RWPE2 (cell line): ENCODE data around the gene SERTAD2.

Experiments used
- ATAC-seq: fragments of 200-7000 bp; cut with Tn5 transposase; 3 replicates; pipeline ENCODE4 v1.9.1; 2021; ENCODE audit warnings: low read depth
- DNase-seq: peaks from one replicate; pipeline ENCODE4 v3.0.0-alpha.2; 2020; ENCODE audit warnings: low spot score
- H3K27ac ChIP-seq: fragments of 450-650 bp; 2 replicates; pipeline ENCODE4 v1.5.1; 2017; ENCODE audit warnings: mild to moderate bottlenecking; ENCODE audit not compliant: poor library complexity, severe bottlenecking
- H3K27me3 ChIP-seq: fragments of 250-450 bp; sonication (Bioruptor Pico); 2 replicates; pipeline ENCODE4 v1.5.1; 2021; ENCODE audit warnings: mild to moderate bottlenecking, moderate library complexity; ENCODE audit not compliant: insufficient read depth, poor library complexity, severe bottlenecking
- H3K36me3 ChIP-seq: fragments of 250-450 bp; sonication (Bioruptor Pico); 2 replicates; pipeline ENCODE4 v1.5.1; 2020; ENCODE audit warnings: low read depth, mild to moderate bottlenecking, moderate library complexity
- H3K4me1 ChIP-seq: fragments of 250-450 bp; sonication (Bioruptor Pico); 2 replicates; pipeline ENCODE4 v1.5.1; 2021; ENCODE audit warnings: mild to moderate bottlenecking, moderate library complexity; ENCODE audit not compliant: insufficient read depth, poor library complexity, severe bottlenecking
- H3K4me3 ChIP-seq: fragments of 250-450 bp; sonication (Bioruptor Pico); 2 replicates; pipeline ENCODE4 v1.5.1; 2021; ENCODE audit warnings: mild to moderate bottlenecking, moderate library complexity; ENCODE audit not compliant: severe bottlenecking
- H3K9me3 ChIP-seq: fragments of 250-450 bp; sonication (Bioruptor Pico); 2 replicates; pipeline ENCODE4 v1.5.1; 2021; ENCODE audit warnings: mild to moderate bottlenecking, moderate library complexity; ENCODE audit not compliant: severe bottlenecking
- TF ChIP-seq, protein P1 (sequence below): fragments of 450-650 bp; IDR thresholded peaks from one replicate; pipeline ENCODE4 v1.5.1; 2017; ENCODE audit warnings: mild to moderate bottlenecking, moderate library complexity; ENCODE audit not compliant: poor library complexity, severe bottlenecking

Gene SERTAD2

DNA sequence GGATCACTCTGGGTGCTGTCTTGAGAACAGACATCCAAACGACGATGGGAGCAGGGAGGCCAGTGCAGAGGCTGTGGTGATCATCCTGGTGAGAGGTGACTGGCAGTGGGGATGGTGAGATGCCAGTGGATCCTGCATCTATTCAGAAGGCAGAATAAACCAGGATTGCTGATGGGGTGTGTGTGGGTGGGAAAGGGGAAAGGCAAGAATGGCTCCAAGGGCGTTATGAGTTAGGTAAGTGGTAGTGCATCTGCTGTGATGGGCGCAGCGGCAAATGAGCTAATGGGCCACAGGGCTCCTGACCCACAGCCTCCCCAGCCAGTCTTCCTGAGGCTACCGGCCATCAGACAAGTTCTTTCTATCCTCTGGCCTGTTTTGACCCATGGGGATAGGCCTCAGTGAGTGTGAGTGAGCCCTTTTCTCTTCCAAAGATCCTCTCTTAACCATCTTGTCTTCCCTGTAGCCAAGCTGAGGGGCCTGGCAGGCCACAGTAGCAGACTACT is 29.6 kb downstream of the SERTAD2 start:
- TF ChIP-seq, protein P1, sequence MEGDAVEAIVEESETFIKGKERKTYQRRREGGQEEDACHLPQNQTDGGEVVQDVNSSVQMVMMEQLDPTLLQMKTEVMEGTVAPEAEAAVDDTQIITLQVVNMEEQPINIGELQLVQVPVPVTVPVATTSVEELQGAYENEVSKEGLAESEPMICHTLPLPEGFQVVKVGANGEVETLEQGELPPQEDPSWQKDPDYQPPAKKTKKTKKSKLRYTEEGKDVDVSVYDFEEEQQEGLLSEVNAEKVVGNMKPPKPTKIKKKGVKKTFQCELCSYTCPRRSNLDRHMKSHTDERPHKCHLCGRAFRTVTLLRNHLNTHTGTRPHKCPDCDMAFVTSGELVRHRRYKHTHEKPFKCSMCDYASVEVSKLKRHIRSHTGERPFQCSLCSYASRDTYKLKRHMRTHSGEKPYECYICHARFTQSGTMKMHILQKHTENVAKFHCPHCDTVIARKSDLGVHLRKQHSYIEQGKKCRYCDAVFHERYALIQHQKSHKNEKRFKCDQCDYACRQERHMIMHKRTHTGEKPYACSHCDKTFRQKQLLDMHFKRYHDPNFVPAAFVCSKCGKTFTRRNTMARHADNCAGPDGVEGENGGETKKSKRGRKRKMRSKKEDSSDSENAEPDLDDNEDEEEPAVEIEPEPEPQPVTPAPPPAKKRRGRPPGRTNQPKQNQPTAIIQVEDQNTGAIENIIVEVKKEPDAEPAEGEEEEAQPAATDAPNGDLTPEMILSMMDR, result no peak
- no peak overlapping the region for H3K4me3 ChIP-seq
- no peaks in the 10 kb centered on the region for H3K36me3 ChIP-seq
- H3K27ac ChIP-seq, result no peak overlapping the region
- no peak for DNase-seq
- no peak for ATAC-seq
- no peaks in the 10 kb centered on the region for H3K27me3 ChIP-seq
- no peaks in the 10 kb centered on the region for H3K9me3 ChIP-seq
- no peaks in the 10 kb centered on the region for H3K4me1 ChIP-seq

DNA sequence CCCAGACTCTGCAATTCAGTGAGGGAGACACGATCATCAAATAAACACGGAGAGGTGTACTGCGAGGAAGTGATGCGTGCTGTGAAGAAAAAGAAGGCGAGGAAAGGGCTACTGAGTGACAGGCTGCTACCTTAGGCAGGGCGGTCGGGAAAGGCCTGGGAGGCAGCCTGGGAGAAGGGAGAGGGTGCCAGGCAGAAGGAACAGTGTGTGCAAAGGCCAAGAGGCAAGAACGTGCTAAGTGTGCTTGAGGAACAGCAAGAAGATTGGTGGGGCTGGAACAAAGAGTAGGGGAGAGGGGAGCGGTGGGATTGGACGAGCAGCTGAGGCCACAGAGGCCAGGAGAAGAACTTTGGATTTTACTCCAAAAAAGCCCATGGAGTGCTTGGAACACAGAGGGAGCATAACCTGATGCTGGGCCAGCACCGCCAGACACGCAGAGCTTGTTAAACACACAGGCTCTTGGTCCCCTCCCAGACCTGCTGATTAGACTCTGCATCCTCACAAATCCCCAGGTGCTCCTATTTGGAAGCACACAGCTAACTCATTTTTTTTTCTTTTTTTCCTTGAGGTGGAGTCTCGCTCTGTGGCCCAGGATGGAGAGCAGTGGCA is 30.4 kb downstream of the SERTAD2 start:
- no peak overlapping the region for H3K4me3 ChIP-seq
- ATAC-seq (no peak), DNase-seq (no peak)
- H3K27me3 ChIP-seq, result no peaks in the 10 kb centered on the region
- H3K36me3 ChIP-seq, result no peaks in the 10 kb centered on the region
- TF ChIP-seq, protein P1, result no peak
- no peak overlapping the region for H3K27ac ChIP-seq
- no peaks in the 10 kb centered on the region for H3K9me3 ChIP-seq
- no peaks in the 10 kb centered on the region for H3K4me1 ChIP-seq

DNA sequence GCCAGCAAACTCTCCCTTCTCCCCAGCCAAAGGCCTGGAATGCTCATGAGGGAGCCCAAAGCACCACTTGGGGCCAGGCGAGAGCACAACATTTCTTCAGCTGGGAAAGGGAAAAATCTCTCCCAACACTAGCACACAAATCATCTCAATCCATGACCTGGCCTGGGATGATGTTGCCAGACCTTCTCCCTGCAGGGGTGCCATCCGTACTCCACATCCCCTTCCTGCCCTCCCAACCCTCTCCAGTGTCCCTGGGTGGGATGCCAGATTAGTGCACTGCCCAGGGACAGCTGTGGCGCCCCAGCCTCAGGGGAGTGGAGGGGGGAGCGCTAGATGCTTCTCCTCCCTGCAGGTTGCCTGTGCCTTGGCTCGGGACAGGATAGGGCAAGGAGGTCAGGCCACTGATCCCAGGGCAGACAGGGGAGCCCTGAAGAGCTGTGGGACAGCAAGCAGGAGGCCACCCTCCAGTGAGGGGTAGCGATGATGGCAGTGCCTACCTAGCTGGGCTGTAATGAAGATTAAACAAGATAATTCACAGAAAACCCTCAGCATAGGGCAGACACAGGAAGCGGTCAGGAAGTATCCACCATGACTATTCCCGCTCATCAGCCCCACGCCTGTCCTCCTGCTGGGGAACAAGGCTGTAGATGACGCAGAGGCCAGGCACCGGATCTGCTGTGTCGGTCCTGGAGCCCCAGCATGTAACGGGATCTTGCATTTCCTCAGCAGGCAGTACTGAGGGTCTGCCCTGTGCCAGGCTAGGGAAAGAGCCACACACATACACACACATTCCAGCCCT is 31.1 kb downstream of the SERTAD2 start:
- no peak overlapping the region for H3K4me3 ChIP-seq
- H3K36me3 ChIP-seq, result no peaks in the 10 kb centered on the region
- ATAC-seq (no peak; the same call in 2 of the 3 replicates), DNase-seq (no peak)
- no peaks in the 10 kb centered on the region for H3K27me3 ChIP-seq
- no peaks in the 10 kb centered on the region for H3K4me1 ChIP-seq
- TF ChIP-seq, protein P1, result no peak
- no peak overlapping the region for H3K27ac ChIP-seq
- H3K9me3 ChIP-seq, result no peaks in the 10 kb centered on the region

DNA sequence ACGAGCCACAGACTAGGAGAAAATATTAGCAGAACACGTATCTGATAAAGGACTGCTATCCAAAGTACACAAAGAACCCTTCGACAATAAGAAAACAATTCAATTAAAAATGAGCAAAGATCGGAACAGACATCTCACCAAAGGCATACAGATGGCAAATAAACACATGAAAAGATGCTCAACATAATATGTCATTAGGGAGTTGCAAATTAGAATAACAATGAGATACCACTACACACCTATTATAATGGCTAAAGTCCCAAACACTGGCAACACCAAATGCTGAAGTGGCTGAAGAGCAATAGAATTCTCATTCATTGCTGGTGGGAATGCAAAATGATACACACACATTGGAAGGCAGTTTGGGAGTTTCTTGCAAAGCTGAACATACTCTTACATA is 33.1 kb downstream of the SERTAD2 start:
- no peak for ATAC-seq
- TF ChIP-seq, protein P1, result no peak

DNA sequence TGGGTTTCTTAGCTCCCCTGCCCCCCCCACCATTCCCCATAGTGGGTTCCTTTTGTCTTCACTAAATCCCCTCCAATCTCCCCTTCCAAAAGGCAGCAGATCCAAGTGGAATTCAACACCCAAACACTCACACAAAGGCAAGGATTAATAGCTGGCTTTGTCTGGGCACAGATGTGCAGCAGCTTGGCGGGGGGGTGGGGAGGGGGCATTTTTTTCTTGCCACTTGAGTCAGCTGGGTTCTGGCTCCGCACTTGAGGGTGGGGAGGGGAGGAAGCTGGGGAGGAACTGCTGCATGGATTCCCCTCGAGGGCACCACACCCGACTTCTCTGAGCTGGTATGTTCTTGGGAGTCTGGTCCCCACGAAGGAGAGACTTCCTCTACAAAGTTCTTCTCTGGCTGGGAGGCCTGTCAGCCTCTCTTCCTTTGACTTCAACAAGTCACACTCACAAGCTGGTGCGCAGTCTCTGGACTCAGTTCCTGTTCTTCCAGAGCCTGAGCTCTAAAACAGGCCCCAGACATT is 36.0 kb downstream of the SERTAD2 start:
- H3K4me3 ChIP-seq, result no peak overlapping the region

More for the DNA sequence above, 33.1 kb downstream of the SERTAD2 start:
- H3K4me3 ChIP-seq, result no peak overlapping the region
- no peaks in the 10 kb centered on the region for H3K4me1 ChIP-seq
- DNase-seq, result no peak
- H3K9me3 ChIP-seq, result no peaks in the 10 kb centered on the region
- no peaks in the 10 kb centered on the region for H3K27me3 ChIP-seq
- H3K36me3 ChIP-seq, result no peaks in the 10 kb centered on the region
- H3K27ac ChIP-seq, result no peak overlapping the region

More for the DNA sequence above, 36.0 kb downstream of the SERTAD2 start:
- H3K27ac ChIP-seq, result no peak overlapping the region
- H3K27me3 ChIP-seq, result no peaks in the 10 kb centered on the region
- DNase-seq (no peak), ATAC-seq (no peak)
- no peaks in the 10 kb centered on the region for H3K9me3 ChIP-seq
- TF ChIP-seq, protein P1, result no peak
- no peaks in the 10 kb centered on the region for H3K4me1 ChIP-seq
- H3K36me3 ChIP-seq, result no peaks in the 10 kb centered on the region
